K562 (cell line): Measurements from ENCODE around the gene PRSS22. TPM values are rescaled to one million over a fixed set of nuclear protein-coding genes. Genes with fewer than 3 reads are reported as not detected.
A peak's percentile ranks its signal among the peaks of the same experiment; 100 is the strongest.

ENCODE experiments used
- C11orf30 ChIP-seq: fragments of 450-650 bp; IDR thresholded peaks from 2 replicates; pipeline ENCODE4 v1.6.1; 2016; ENCODE audit warnings: low read depth, mild to moderate bottlenecking
- ELF1 ChIP-seq: fragments of 200-800 bp; sonication (Bioruptor generic); IDR thresholded peaks from 2 replicates; pipeline ENCODE4 v1.6.1; 2016; ENCODE audit warnings: missing genetic modification characterization, missing compliant biosample characterization
- FUS ChIP-seq: fragments of 200-400 bp; formaldehyde crosslinking; optimal IDR thresholded peaks from 2 replicates; pipeline ENCODE3; 2017; ENCODE audit warnings: low read depth, low read length
- MXI1 ChIP-seq: IDR thresholded peaks from 2 replicates; pipeline ENCODE4 v1.6.1; 2011; ENCODE audit warnings: low read depth, mild to moderate bottlenecking, improper control_type of control experiment, low read length
- PRPF4 ChIP-seq: fragments of 200-400 bp; formaldehyde crosslinking; IDR thresholded peaks from one replicate; pipeline ENCODE4 v1.6.1; 2017; ENCODE audit warnings: low read length, low read depth, mild to moderate bottlenecking; ENCODE audit not compliant: insufficient read depth, poor library complexity, severe bottlenecking
- RCOR1 ChIP-seq, 2 experiments: IDR thresholded peaks; 2 replicates each; pipeline ENCODE4 v1.6.1; 2012; ENCODE audit warnings: low read depth in 2 of 2, low read length in 2 of 2, borderline replicate concordance in 1 of 2, improper control_type of control experiment in 1 of 2
- RFX5 ChIP-seq: IDR thresholded peaks from 2 replicates; pipeline ENCODE4 v1.6.1; 2011; ENCODE audit warnings: low read depth, mild to moderate bottlenecking, improper control_type of control experiment, low read length
- RNF2 ChIP-seq: sonication (generic); IDR thresholded peaks from 2 replicates; pipeline ENCODE4 v1.6.1; 2016
- SETDB1 ChIP-seq: IDR thresholded peaks from one replicate; pipeline ENCODE4 v1.6.1; 2012; ENCODE audit warnings: low read length, control low read depth, inconsistent platforms
- WHSC1 ChIP-seq: IDR thresholded peaks from one replicate; pipeline ENCODE4 v1.6.1; 2012; ENCODE audit warnings: low read length, control low read depth, inconsistent platforms
- ZC3H11A ChIP-seq: IDR thresholded peaks from 2 replicates; pipeline ENCODE4 v1.6.1; 2012; ENCODE audit warnings: low read depth, low read length, improper control_type of control experiment
- ZNF124 ChIP-seq: sonication (generic); formaldehyde crosslinking; IDR thresholded peaks from 2 replicates; pipeline ENCODE4 v1.8.1; 2022; ENCODE audit warnings: missing genetic modification reagents
- ZNF282 ChIP-seq: sonication (generic); formaldehyde crosslinking; IDR thresholded peaks from 2 replicates; pipeline ENCODE4 v1.8.1; 2023; ENCODE audit warnings: missing genetic modification reagents
- ZNF41 ChIP-seq: fragments of 250-450 bp; sonication (Bioruptor Pico); conservative IDR thresholded peaks from 2 replicates; pipeline ENCODE4 v1.4.0; 2020; ENCODE audit warnings: mild to moderate bottlenecking
- ZNF76 ChIP-seq: fragments of 250-450 bp; sonication (Bioruptor Pico); IDR thresholded peaks from 2 replicates; pipeline ENCODE4 v1.4.0; 2020; ENCODE audit warnings: mild to moderate bottlenecking, moderate library complexity, borderline replicate concordance
- polyA plus RNA-seq, 8 experiments: library from polyadenylated mRNA; depleted of rRNA in 4 of 8; stranded (reverse) in 5 of 8; unstranded in 3 of 8; fragments of >200 nt; fragmentation: Nextera tagmentation in 2 of 8; fragmentation: Illumina TruSeq in 1 of 8; extraction: Ambion mirVana in 2 of 8; extraction: Trizol in 1 of 8; gene quantifications; 2 replicates each; pipeline versions ENCODE4 v1.2.1 to v1.2.3, GENCODE V29; 2011 to 2014; ENCODE audit warnings: inconsistent platforms in 1 of 8, missing spikeins in 1 of 8
- total RNA-seq, 7 experiments: library from RNA; depleted of rRNA in 6 of 7; stranded (reverse); fragments of >200 nt in 6 of 7; fragmentation: Illumina TruSeq in 2 of 7; extraction: Trizol in 2 of 7; gene quantifications; 2 replicates each; pipeline versions ENCODE4 v1.2.1 to v1.2.3, GENCODE V29; 2011 to 2021; ENCODE audit warnings: low replicate concordance in 1 of 7
- TF ChIP-seq, protein P1 (sequence below): fragments of 250-450 bp; sonication (Bioruptor Pico); IDR thresholded peaks from 2 replicates; pipeline ENCODE4 v1.9.0; 2021; ENCODE audit warnings: mild to moderate bottlenecking, inconsistent platforms
- TF ChIP-seq, protein P2 (sequence below): fragments of 450-650 bp; IDR thresholded peaks from 2 replicates; pipeline ENCODE4 v1.6.1; 2016; ENCODE audit warnings: missing biosample characterization, missing genetic modification characterization
- TF ChIP-seq, protein P3 (sequence below): fragments of 450-650 bp; IDR thresholded peaks from 2 replicates; pipeline ENCODE4 v1.6.1; 2017; ENCODE audit warnings: antibody characterized with exemption, mild to moderate bottlenecking

Gene PRSS22
- total and polyA plus RNA-seq, 9 of the 15 experiments (the other 6 are each of a cell fraction or from before 2014, with no cell fraction given): 0.13 to 0.42 TPM; not detected in 7

DNA sequence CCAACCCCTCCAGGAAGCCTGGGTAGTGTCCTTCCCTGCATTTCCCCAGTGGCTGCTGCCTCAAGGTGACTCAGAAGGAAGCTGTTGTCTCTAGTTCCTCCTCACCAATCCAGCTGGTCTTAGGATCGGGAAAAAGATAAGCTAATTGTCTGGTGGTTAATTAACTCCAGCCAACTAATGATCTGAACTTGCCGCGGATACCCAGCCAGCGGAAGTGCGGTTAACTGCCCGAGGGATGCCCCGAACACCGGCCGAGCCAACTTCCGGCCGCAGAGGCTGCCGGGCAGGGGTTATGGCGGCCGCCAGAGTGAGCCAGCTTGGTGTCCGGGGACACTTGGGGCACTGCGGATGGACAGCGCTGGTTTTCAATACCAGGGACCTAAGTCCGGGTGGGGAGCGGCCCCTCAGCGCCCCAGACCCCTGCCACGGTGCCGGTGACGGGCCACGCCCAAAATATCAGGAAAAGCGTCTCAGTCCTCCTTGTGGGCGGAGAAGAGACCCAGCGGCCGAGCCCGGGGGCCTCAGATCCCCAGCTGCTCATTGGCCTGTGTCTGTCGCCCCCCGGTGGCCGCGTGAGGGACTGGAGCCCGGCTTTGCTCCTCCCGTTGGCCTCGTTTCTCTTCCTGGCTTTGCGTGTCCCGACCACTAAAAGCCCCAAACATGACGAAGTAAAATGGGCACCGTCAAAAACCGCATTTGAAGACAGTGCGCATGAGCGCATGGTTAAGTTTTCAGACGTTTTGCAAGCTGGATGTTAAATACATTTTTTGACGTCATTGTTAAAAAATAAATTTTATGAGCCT is 10.2 kb upstream of the PRSS22 start (continued):
- TF ChIP-seq, protein P1, sequence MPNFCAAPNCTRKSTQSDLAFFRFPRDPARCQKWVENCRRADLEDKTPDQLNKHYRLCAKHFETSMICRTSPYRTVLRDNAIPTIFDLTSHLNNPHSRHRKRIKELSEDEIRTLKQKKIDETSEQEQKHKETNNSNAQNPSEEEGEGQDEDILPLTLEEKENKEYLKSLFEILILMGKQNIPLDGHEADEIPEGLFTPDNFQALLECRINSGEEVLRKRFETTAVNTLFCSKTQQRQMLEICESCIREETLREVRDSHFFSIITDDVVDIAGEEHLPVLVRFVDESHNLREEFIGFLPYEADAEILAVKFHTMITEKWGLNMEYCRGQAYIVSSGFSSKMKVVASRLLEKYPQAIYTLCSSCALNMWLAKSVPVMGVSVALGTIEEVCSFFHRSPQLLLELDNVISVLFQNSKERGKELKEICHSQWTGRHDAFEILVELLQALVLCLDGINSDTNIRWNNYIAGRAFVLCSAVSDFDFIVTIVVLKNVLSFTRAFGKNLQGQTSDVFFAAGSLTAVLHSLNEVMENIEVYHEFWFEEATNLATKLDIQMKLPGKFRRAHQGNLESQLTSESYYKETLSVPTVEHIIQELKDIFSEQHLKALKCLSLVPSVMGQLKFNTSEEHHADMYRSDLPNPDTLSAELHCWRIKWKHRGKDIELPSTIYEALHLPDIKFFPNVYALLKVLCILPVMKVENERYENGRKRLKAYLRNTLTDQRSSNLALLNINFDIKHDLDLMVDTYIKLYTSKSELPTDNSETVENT: peak; percentile 76; the same call in 1 of the 2 replicates
- TF ChIP-seq ELF1 (tag): peak; percentile 91
- TF ChIP-seq WHSC1: no peak
- TF ChIP-seq, protein P2, sequence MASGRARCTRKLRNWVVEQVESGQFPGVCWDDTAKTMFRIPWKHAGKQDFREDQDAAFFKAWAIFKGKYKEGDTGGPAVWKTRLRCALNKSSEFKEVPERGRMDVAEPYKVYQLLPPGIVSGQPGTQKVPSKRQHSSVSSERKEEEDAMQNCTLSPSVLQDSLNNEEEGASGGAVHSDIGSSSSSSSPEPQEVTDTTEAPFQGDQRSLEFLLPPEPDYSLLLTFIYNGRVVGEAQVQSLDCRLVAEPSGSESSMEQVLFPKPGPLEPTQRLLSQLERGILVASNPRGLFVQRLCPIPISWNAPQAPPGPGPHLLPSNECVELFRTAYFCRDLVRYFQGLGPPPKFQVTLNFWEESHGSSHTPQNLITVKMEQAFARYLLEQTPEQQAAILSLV: no peak
- peak; percentile 99 for TF ChIP-seq C11orf30
- TF ChIP-seq ZNF124 (CRISPR knock-in tag): no peak
- TF ChIP-seq MXI1: no peak
- peak; percentile 93 for TF ChIP-seq ZNF76 (CRISPR knock-in tag)
- TF ChIP-seq RFX5: no peak
- TF ChIP-seq RNF2: no peak
- no peak for TF ChIP-seq ZC3H11A
- no peak for TF ChIP-seq PRPF4
- TF ChIP-seq SETDB1: no peak
- TF ChIP-seq, protein P3, sequence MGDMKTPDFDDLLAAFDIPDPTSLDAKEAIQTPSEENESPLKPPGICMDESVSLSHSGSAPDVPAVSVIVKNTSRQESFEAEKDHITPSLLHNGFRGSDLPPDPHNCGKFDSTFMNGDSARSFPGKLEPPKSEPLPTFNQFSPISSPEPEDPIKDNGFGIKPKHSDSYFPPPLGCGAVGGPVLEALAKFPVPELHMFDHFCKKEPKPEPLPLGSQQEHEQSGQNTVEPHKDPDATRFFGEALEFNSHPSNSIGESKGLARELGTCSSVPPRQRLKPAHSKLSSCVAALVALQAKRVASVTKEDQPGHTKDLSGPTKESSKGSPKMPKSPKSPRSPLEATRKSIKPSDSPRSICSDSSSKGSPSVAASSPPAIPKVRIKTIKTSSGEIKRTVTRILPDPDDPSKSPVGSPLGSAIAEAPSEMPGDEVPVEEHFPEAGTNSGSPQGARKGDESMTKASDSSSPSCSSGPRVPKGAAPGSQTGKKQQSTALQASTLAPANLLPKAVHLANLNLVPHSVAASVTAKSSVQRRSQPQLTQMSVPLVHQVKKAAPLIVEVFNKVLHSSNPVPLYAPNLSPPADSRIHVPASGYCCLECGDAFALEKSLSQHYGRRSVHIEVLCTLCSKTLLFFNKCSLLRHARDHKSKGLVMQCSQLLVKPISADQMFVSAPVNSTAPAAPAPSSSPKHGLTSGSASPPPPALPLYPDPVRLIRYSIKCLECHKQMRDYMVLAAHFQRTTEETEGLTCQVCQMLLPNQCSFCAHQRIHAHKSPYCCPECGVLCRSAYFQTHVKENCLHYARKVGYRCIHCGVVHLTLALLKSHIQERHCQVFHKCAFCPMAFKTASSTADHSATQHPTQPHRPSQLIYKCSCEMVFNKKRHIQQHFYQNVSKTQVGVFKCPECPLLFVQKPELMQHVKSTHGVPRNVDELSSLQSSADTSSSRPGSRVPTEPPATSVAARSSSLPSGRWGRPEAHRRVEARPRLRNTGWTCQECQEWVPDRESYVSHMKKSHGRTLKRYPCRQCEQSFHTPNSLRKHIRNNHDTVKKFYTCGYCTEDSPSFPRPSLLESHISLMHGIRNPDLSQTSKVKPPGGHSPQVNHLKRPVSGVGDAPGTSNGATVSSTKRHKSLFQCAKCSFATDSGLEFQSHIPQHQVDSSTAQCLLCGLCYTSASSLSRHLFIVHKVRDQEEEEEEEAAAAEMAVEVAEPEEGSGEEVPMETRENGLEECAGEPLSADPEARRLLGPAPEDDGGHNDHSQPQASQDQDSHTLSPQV: peak; percentile 98
- peak in 1 of 2 experiments; percentile 35; a peak in 1 of 4 replicates for TF ChIP-seq RCOR1 (IDR thresholded peaks at IDR 0.05; ENCODE audit: borderline replicate concordance in 1 of 2, low read depth in 2 of 2, low read length in 2 of 2)
- no peak for TF ChIP-seq ZNF282 (CRISPR knock-in tag)
- no peak for TF ChIP-seq FUS
- peak; percentile 79 for TF ChIP-seq ZNF41
